Measurements from ENCODE around the gene CEP112. TPM values are rescaled to one million over a fixed set of nuclear protein-coding genes. Genes with fewer than 3 reads are reported as not detected.

Gene CEP112
- total RNA-seq, 1 donor from 2014 or later, result 9.5 TPM

DNA sequence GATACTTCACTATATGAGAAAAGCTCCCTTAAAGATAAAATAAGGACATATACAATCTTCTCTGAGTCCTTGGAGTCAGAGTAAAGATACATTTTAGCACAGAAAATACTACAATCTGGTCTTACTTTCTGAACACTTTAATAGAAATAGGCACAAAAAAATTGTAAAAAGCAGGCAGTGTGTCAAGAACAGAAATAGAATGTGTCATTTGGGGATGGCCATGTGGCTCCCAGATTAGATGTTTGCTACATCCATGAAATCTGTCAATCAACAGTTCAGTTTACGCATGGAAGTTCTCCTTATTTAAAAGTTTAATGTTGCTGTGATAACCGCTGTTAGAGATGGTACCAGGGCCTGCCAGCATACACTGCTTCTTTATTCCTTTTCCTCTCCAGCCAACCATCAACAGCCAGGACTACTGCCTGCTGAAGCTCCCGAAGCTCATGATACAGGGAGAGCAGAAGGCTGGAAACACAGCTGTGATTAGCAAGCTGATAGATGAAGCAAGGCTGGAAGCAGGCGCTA is 278.5 kb downstream of the CEP112 start:
- no peak for DNase-seq (ENCODE audit: extremely low spot score, unreplicated experiment)
- TF ChIP-seq, protein P1, sequence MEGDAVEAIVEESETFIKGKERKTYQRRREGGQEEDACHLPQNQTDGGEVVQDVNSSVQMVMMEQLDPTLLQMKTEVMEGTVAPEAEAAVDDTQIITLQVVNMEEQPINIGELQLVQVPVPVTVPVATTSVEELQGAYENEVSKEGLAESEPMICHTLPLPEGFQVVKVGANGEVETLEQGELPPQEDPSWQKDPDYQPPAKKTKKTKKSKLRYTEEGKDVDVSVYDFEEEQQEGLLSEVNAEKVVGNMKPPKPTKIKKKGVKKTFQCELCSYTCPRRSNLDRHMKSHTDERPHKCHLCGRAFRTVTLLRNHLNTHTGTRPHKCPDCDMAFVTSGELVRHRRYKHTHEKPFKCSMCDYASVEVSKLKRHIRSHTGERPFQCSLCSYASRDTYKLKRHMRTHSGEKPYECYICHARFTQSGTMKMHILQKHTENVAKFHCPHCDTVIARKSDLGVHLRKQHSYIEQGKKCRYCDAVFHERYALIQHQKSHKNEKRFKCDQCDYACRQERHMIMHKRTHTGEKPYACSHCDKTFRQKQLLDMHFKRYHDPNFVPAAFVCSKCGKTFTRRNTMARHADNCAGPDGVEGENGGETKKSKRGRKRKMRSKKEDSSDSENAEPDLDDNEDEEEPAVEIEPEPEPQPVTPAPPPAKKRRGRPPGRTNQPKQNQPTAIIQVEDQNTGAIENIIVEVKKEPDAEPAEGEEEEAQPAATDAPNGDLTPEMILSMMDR (IDR thresholded peaks at IDR 0.05), result no peak
- H3K4me3 Mint-ChIP-seq (ENCODE audit: unreplicated experiment), result no peak overlapping the region
- peaks cover 26% of the 10 kb centered on the region for H3K9me3 Mint-ChIP-seq (ENCODE audit: unreplicated experiment)
- no peaks in the 10 kb centered on the region for H3K27me3 Mint-ChIP-seq (ENCODE audit: unreplicated experiment)
- peaks cover 11% of the 10 kb centered on the region for H3K4me1 Mint-ChIP-seq (ENCODE audit: unreplicated experiment)
- H3K27ac Mint-ChIP-seq (ENCODE audit: unreplicated experiment), result no peak overlapping the region
- peaks cover 13% of the 10 kb centered on the region for H3K36me3 Mint-ChIP-seq (ENCODE audit: unreplicated experiment)

DNA sequence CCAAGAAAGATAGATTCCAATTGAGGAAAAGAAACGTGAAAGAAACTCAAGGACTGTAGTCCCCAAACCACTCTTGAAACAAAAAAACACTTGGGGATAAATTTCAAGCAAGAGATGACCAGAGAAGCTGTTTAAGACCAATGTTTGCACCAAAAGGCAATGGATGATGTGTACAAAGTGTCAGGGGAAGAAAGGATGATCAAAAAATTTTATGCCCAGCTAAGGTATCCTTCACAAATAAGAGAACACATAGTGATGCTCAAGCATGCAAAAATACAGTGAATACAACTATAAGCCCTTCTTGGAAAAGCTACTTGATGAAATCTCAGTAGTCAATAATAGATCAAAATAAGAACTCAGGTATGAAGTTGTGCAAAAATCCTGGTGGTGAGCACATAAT is 281.1 kb downstream of the CEP112 start:
- H3K4me3 Mint-ChIP-seq (ENCODE audit: unreplicated experiment), result no peak overlapping the region
- DNase-seq (ENCODE audit: extremely low spot score, unreplicated experiment), result no peak
- TF ChIP-seq, protein P1 (IDR thresholded peaks at IDR 0.05), result no peak
- no peaks in the 10 kb centered on the region for H3K27me3 Mint-ChIP-seq (ENCODE audit: unreplicated experiment)
- H3K27ac Mint-ChIP-seq (ENCODE audit: unreplicated experiment), result no peak overlapping the region
- H3K4me1 Mint-ChIP-seq (ENCODE audit: unreplicated experiment), result peaks cover 9% of the 10 kb centered on the region
- H3K9me3 Mint-ChIP-seq (ENCODE audit: unreplicated experiment), result peaks cover 26% of the 10 kb centered on the region
- peaks cover 13% of the 10 kb centered on the region for H3K36me3 Mint-ChIP-seq (ENCODE audit: unreplicated experiment)

DNA sequence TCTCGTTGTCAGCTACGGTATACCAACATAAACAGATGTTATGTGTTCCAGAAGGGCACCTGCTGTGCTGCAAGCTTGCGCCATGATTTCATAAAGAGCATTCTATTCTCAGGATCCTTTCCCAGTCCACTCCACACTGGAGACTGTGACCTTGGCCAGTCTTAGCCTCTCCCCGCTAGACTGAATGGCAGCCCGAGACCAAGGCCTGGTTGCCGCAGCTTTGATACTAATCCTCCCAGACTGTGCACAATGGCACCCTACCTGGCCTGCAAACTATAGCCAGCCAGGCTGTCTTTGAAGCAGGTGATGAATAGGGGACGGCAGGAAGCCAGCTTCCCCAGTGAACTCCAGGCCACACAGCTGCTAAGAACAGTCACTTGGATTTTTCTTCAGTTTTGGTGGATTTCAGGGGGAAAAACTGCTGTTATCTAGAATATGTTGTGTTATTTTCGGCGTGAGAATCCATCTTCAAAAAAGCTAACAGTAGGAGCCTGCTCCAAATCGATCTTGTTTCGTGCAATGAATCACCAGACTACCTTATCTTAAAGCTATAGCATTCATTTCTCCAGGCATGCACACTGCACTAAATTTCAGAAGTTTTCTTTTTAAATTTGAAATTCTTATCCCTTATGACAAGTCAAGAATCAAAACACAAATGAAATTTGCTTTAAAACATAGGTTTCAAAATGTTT is 289.0 kb downstream of the CEP112 start:
- Mint-ChIP-seq H3K27me3 (ENCODE audit: unreplicated experiment) (no peaks in the 10 kb centered on the region), H3K4me3 (ENCODE audit: unreplicated experiment) (no peak overlapping the region), H3K36me3 (ENCODE audit: unreplicated experiment) (peaks cover 5% of the 10 kb centered on the region), H3K9me3 (ENCODE audit: unreplicated experiment) (no peaks in the 10 kb centered on the region), H3K4me1 (ENCODE audit: unreplicated experiment) (peaks cover 3% of the 10 kb centered on the region), H3K27ac (ENCODE audit: unreplicated experiment) (no peak overlapping the region)
- DNase-seq (ENCODE audit: extremely low spot score, unreplicated experiment), result no peak
- TF ChIP-seq, protein P1 (IDR thresholded peaks at IDR 0.05), result no peak

DNA sequence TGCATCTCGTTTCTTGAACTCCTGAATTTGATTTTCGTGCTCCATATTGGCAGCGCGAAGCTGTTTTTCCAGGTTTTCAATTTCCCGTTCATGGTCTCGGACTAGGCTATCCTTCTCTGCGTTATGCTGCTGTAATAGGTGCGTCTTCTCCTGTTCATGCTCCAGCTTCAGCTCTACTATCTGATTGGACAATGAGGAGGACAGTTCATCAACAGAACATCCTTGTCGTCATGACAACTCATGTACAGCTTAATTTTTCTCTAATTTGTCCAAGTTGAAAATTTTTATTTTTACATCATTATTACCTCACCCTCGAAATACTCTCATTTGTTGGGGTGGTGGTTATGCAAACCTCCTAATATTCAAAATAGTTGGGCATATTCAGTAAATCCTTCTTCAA is 289.8 kb downstream of the CEP112 start:
- Mint-ChIP-seq H3K4me3 (ENCODE audit: unreplicated experiment) (no peak overlapping the region), H3K27ac (ENCODE audit: unreplicated experiment) (no peak overlapping the region)
- no peak for DNase-seq (ENCODE audit: extremely low spot score, unreplicated experiment)

DNA sequence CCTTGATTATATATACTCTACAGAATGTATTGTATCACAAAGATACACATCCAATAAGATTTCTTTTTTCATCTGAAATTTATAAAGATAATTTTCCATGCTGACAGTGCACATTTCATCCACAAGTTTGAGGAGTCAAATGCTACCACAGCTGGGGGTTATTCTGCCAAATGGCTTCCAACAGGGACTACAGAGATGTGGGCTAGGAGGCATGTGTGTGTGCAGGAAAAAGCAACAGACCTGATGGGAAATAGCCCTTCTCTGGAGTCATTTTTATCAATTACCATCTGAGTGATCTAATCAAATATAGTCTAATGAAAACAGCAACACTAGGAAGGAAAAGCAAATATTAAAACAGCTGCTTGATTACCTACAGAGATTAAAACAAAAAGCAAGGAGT is 290.5 kb downstream of the CEP112 start:
- Mint-ChIP-seq H3K27me3 (ENCODE audit: unreplicated experiment) (no peaks in the 10 kb centered on the region), H3K27ac (ENCODE audit: unreplicated experiment) (no peak overlapping the region), H3K36me3 (ENCODE audit: unreplicated experiment) (peaks cover 5% of the 10 kb centered on the region), H3K9me3 (ENCODE audit: unreplicated experiment) (no peaks in the 10 kb centered on the region), H3K4me1 (ENCODE audit: unreplicated experiment) (peaks cover 9% of the 10 kb centered on the region), H3K4me3 (ENCODE audit: unreplicated experiment) (no peak overlapping the region)
- DNase-seq (ENCODE audit: extremely low spot score, unreplicated experiment), result no peak
- TF ChIP-seq, protein P1 (IDR thresholded peaks at IDR 0.05), result no peak

More for the DNA sequence above, 289.8 kb downstream of the CEP112 start:
- Mint-ChIP-seq H3K27me3 (ENCODE audit: unreplicated experiment) (no peaks in the 10 kb centered on the region), H3K4me1 (ENCODE audit: unreplicated experiment) (peaks cover 3% of the 10 kb centered on the region), H3K36me3 (ENCODE audit: unreplicated experiment) (peaks cover 5% of the 10 kb centered on the region), H3K9me3 (ENCODE audit: unreplicated experiment) (no peaks in the 10 kb centered on the region)
- TF ChIP-seq, protein P1 (IDR thresholded peaks at IDR 0.05), result no peak

All from osteocyte (in vitro differentiated cells).